Measurements from ENCODE around the gene FAU. TPM values are rescaled to one million over a fixed set of nuclear protein-coding genes. Genes with fewer than 3 reads are reported as not detected.
A peak's percentile ranks its signal among the peaks of the same experiment; 100 is the strongest.

FAU gene
- total RNA-seq, 1 donor from 2014 or later, result 754 TPM

- H3K27ac ChIP-seq, result no peak overlapping the region
- intact Hi-C loops (cut with DNase I), result no loop called here
- H3K36me3 ChIP-seq, result peaks cover 60% of the 10 kb centered on the region
- H3K27me3 ChIP-seq, result no peaks in the 10 kb centered on the region
- TF ChIP-seq CTCF (IDR thresholded peaks at IDR 0.05), result no peak
- H3K9me3 ChIP-seq, result no peaks in the 10 kb centered on the region
- no peak for ATAC-seq
- H3K4me3 ChIP-seq, result no peak overlapping the region
- H3K4me1 ChIP-seq, result peaks cover 24% of the 10 kb centered on the region
- DNase-seq, result no peak
Measured at GRCh38 chr11:65131895-65132237, 9.9 kb upstream of the FAU start.

- no peak for TF ChIP-seq CTCF (IDR thresholded peaks at IDR 0.05)
- Histone ChIP-seq H3K9me3 (no peaks in the 10 kb centered on the region), H3K4me1 (peaks cover 24% of the 10 kb centered on the region), H3K4me3 (no peak overlapping the region), H3K27ac (no peak overlapping the region), H3K36me3 (peaks cover 65% of the 10 kb centered on the region), H3K27me3 (no peaks in the 10 kb centered on the region)
- intact Hi-C loops (cut with DNase I), result no loop called here
- DNase-seq (no peak), ATAC-seq (no peak)
Measured at GRCh38 chr11:65131417-65131776, 9.5 kb upstream of the FAU start.

DNA sequence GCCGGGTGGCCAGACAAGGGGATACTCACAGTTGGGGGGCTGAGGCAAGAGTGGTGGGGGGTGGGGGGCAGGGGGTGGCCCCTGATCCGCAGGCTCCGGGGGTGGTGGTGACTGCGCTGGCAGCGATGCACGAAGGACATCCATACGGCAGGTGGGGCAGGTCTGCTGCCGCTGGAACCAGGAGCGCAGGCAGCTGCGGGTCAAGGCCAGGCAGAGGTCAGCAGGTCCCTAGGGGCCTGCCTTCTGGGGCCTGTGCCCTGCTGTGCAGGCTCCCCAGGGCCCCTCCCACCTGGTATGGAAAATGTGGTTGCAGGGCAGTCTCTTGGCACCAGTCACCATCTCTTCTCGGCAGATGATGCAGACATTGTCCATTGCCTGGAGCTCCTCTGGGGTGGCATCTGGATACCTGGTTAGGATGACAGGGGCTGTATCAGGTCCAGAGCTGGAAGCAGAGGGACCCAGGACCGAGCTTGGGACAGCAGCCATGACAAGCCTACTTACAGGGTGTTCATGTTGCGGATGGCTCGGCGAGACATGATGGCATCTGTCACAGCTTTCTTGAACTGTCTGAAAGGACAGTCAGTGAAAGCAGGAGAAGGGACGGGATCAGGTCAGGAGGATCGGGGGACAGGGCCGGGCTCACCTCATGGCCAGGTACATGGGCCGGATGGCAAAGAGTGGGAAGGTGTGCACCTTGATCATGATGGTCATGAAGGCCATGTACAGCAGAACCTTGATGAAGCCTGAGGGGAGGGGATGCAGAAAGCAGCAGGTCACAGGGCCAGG, 8.9 kb upstream of the FAU start:
- Histone ChIP-seq H3K27ac (no peak overlapping the region), H3K9me3 (no peaks in the 10 kb centered on the region), H3K4me1 (peaks cover 22% of the 10 kb centered on the region), H3K36me3 (peaks cover 70% of the 10 kb centered on the region), H3K27me3 (no peaks in the 10 kb centered on the region), H3K4me3 (no peak overlapping the region)
- DNase-seq (peak; percentile 52), ATAC-seq (no peak)
- no peak for TF ChIP-seq CTCF (IDR thresholded peaks at IDR 0.05)
- intact Hi-C loops (cut with DNase I), result no loop called here

GRCh38 chr11:65129649-65130441, 7.9 kb upstream of the FAU start:
- Histone ChIP-seq H3K27ac (no peak overlapping the region), H3K4me3 (no peak overlapping the region), H3K9me3 (no peaks in the 10 kb centered on the region), H3K4me1 (peaks cover 17% of the 10 kb centered on the region), H3K27me3 (no peaks in the 10 kb centered on the region), H3K36me3 (peaks cover 80% of the 10 kb centered on the region)
- ATAC-seq (no peak), DNase-seq (peak; percentile 52)
- TF ChIP-seq CTCF (IDR thresholded peaks at IDR 0.05), result no peak
- intact Hi-C loops (cut with DNase I), result no loop called here

DNA sequence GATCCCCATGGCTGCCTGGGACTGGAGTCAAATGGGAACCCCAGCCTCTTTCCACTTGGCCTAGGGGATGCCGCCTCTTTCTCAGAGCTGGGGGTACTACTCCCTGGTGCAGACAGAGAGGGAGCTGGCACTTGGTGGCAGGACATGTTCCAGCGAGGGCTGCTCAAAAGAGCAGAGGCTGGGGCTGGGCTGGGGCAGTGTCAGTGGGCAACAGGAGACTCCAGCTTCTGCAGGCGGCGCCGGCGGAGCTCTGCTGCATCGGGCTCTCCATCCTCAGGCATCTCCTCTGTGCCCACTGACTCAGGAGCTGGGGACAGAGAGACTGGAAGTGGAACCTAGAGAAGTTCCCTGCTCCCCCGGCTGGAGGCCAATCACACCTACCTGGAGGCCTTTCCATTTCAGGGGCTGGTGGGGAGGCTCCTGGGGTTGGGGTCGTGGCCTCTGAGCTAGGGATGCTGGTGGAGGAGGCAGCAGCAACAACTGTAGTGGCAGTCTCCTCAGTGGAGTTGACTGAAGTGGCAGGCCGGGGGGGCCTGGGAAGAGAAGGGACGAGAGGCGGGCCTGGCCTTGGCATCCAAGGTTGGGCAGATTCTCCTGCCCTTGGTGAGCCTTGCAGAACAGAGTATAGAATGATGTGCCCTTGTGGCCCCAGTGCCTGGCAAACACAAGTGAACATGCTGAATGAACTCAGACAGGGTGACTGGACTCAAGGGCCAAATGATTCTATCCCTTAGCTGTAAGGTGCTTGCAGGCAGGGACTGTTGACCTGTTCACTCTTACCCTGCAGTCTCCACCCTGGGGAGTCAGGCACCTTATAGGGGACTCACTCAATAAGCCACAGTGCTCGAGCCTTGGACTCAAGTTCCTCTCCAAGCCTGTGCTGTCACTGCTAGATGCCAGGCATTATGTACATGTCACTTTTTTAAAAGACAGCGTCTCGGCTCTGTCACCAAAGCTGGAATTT, 6.5 kb upstream of the FAU start:
- H3K4me1 ChIP-seq, result peaks cover 15% of the 10 kb centered on the region
- no peak overlapping the region for H3K27ac ChIP-seq
- DNase-seq (no peak), ATAC-seq (no peak)
- no peaks in the 10 kb centered on the region for H3K9me3 ChIP-seq
- no peak overlapping the region for H3K4me3 ChIP-seq
- H3K36me3 ChIP-seq, result peaks cover 87% of the 10 kb centered on the region
- no peaks in the 10 kb centered on the region for H3K27me3 ChIP-seq
- TF ChIP-seq CTCF (IDR thresholded peaks at IDR 0.05), result no peak
- intact Hi-C loops (cut with DNase I), result no loop called here

All from upper lobe of right lung (tissue), 1 donor.